Activated naive CD4-positive, alpha-beta T cell treated with anti-CD3 and anti-CD28 coated beads, Interleukin-2, amount 50 U/mL, for 72 hours (primary cell): Measurements from ENCODE around the gene CAMTA1. TPM values are rescaled to one million over a fixed set of nuclear protein-coding genes. Genes with fewer than 3 reads are reported as not detected.
"Not testable (repeated sequence)": the region's sequence is repeated elsewhere in the genome, so short reads cannot be mapped to it uniquely, and the experiment has no call there.

ENCODE experiments used
- ATAC-seq, 2 donors: fragments of 150-1000 bp; cut with Tn5 transposase; 2 replicates each; pipeline ENCODE4 v1.10.0; 2021; ENCODE audit warnings: mild to moderate bottlenecking in 2 of 2, moderate library complexity in 2 of 2
- DNase-seq, 2 donors: peaks; one replicate each; pipeline ENCODE4 v3.0.0; 2021 to 2022; ENCODE audit warnings: low spot score in 2 of 2
- H3K27ac Mint-ChIP-seq, 2 donors: one replicate each; pipeline ENCODE4 v1.8.0; 2022; ENCODE audit warnings: mild to moderate bottlenecking in 2 of 2, mixed read lengths in 2 of 2
- H3K36me3 Mint-ChIP-seq, 2 donors: one replicate each; pipeline ENCODE4 v1.8.0; 2022; ENCODE audit warnings: mixed read lengths in 2 of 2
- H3K9me3 Mint-ChIP-seq, 2 donors: one replicate each; pipeline ENCODE4 v1.8.0; 2022; ENCODE audit warnings: mixed read lengths in 2 of 2
- total RNA-seq, 2 donors: library from RNA; stranded (reverse); gene quantifications; one replicate each; pipeline ENCODE4 v1.2.3, GENCODE V29; 2022

CAMTA1 gene
- total RNA-seq, 2 donors from 2014 or later, result 50.4 to 76.4 TPM

DNA sequence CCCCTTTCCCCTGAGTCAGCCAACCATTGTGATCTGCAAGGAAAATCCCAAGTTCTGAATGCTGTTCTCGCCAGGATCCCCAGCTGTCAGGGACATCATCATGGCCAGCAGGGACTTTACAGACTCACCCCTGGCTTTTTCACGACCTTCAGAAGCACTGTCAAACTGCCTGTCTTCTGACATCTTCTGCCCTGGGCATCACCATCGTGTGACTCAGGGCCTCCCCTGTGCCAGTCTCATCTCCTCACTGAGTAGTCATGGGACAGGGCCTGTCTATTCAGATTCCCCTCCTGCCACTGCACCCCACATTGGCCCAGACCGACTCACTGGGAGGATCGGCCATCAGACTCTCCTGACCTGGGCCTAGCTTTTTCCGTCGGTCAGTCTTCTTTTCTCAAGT is 913.4 kb downstream of the CAMTA1 start:
- ATAC-seq, result peak in 1 of 2 donors; percentile 53
- H3K9me3 Mint-ChIP-seq, result peaks cover 3 to 4% of the 10 kb centered on the region in 2 donors
- DNase-seq, result no peak
- peaks cover 0 to 5% of the 10 kb centered on the region in 2 donors for H3K36me3 Mint-ChIP-seq
- no peak overlapping the region for H3K27ac Mint-ChIP-seq

DNA sequence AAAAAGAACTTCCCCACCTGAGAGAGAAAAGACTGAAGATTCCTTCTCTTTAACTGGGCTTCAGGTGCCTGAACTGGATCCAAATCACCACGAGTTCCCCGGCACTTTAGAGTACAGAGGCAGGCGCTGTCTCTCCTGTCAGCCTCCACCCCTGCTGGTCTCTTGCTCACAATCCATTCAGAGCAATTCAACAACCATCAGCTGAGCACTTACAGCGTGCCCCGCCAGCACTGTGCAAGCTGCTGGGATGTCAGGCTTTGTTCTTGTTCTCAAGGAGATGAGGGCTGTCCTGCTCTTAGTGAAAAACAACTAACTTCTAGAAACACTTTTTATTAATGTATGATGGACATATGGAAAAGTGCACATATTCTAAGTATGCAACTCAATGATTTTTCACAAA is 917.1 kb downstream of the CAMTA1 start:
- ATAC-seq, result no peak
- no peaks in the 10 kb centered on the region for H3K9me3 Mint-ChIP-seq
- H3K27ac Mint-ChIP-seq, result no peak overlapping the region
- no peak for DNase-seq
- peaks cover 0 to 5% of the 10 kb centered on the region in 2 donors for H3K36me3 Mint-ChIP-seq

- H3K9me3 Mint-ChIP-seq, result no peaks in the 10 kb centered on the region
- peaks cover 0 to 5% of the 10 kb centered on the region in 2 donors for H3K36me3 Mint-ChIP-seq
- H3K27ac Mint-ChIP-seq, result no peak overlapping the region
- peak; percentile 3 to 10 for ATAC-seq
- DNase-seq, result no peak
These were observed 918.3 kb downstream of the CAMTA1 start for GRCh38 chr1:7703321-7704213.

DNA sequence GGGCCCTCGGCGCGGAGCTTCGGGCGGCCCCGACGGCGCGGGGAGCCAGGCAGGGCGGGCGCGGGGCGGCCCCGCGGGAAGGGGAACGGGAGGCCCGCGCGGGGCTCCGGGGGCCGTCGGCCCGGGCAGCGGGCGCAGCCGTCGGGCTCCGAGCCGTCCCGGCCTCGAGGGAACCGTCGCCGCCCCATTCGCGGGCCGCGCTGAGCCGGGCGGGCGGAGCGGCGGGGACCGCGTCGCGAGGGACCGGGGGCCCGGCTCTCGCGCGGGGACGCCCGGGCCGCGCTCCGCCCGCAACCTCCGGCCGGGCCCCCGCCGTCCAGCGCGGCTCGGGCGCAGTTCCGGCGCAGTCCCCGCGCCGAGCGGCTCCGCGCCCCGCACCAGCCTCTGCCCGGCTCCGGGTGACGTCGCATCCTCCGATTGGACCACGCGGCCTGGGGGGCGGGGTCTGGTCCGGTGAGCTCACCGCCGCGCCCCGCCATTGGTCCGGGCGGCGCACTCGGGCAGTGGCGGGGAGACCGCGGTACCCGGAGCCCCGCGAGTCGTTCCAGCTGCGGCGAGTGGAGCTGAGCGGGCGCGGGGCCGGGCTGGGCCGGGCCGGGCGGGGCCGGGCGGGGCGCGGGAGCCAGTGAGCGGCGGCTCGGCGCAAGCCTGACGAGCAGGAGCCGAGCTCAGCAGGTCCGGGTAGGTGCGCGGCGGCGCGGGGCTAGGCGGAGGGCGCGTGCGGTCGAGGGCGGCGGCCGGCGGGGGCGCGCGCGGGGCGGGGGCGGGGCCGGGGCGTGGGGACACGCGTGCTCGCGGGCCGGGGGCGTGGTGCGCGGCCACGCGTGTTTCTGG is 919.2 kb downstream of the CAMTA1 start:
- Mint-ChIP-seq H3K27ac (no peak overlapping the region), H3K9me3 (no peaks in the 10 kb centered on the region), H3K36me3 (peaks cover 0 to 5% of the 10 kb centered on the region in 2 donors)
- DNase-seq (peak; percentile 91 to 95), ATAC-seq (peak; percentile 97 to 99)

GRCh38 chr1:7705048-7705907 is 920.0 kb downstream of the CAMTA1 start:
- DNase-seq (no peak), ATAC-seq (no peak)
- Mint-ChIP-seq H3K27ac (no peak overlapping the region), H3K9me3 (no peaks in the 10 kb centered on the region), H3K36me3 (peaks cover 0 to 5% of the 10 kb centered on the region in 2 donors)

GRCh38 chr1:7705908-7706216 is 920.6 kb downstream of the CAMTA1 start:
- no peak for ATAC-seq
- Mint-ChIP-seq H3K27ac (no peak overlapping the region), H3K9me3 (no peaks in the 10 kb centered on the region), H3K36me3 (peaks cover 0 to 5% of the 10 kb centered on the region in 2 donors)
- no peak for DNase-seq

- ATAC-seq (no peak), DNase-seq (no peak)
- peaks cover 0 to 5% of the 10 kb centered on the region in 2 donors for H3K36me3 Mint-ChIP-seq
- no peaks in the 10 kb centered on the region for H3K9me3 Mint-ChIP-seq
- H3K27ac Mint-ChIP-seq, result no peak overlapping the region
These were observed 922.3 kb downstream of the CAMTA1 start for GRCh38 chr1:7707527-7707926.

DNA sequence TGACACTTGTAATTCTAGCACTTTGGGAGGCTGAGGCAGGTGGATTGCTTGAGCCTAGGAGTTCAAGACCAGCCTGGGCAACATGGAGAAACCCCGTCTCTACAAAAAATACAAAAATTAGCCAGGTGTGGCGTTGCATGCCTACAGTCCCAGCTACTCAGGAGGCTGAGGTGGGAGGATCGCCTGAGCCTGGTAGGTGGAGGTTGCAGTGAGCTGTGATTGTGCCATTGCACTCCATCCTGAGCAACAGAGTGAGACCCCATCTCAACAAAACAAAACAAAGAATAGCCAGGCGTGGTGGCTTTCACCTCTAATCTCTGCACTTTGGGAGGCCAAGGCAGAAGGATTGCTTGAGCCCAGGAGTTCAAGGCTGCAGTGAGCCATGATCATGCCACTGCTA is 922.8 kb downstream of the CAMTA1 start:
- DNase-seq, H3K9me3 Mint-ChIP-seq, H3K27ac Mint-ChIP-seq, H3K36me3 Mint-ChIP-seq, ATAC-seq: not testable (repeated sequence)

- Mint-ChIP-seq H3K36me3 (peaks cover 0 to 4% of the 10 kb centered on the region in 2 donors), H3K9me3 (no peaks in the 10 kb centered on the region), H3K27ac (no peak overlapping the region)
- ATAC-seq (no peak), DNase-seq (no peak)
These were observed 925.6 kb downstream of the CAMTA1 start for GRCh38 chr1:7710859-7711258.

DNA sequence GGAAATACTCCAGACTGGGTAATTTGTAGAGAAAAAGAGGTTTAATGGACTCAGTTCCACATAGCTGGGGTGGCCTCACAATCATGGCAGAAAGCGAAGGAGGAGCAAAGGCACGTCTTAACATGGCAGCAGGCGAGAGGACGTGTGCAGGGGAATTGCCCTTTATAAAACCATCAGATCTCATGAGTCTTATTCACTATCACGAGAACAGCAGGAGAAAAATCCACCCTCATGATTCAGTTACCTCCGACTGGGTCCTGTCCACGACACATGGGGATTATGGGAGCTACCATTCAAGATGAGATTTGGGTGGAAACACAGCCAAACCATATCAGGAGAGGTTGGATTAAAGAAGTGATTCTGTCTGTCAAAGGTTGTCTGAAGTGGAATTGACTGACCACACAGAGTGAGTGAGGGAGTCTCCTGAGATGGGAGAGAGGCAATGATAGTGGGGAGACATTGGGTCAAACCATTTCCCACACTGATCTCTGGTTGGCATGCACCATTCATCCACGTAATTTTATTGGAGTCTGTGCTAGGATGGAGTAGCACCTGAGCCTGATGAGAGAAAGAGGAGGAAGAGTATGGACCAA is 927.6 kb downstream of the CAMTA1 start:
- H3K27ac Mint-ChIP-seq, result no peak overlapping the region
- no peaks in the 10 kb centered on the region for H3K9me3 Mint-ChIP-seq
- DNase-seq, result no peak
- no peaks in the 10 kb centered on the region for H3K36me3 Mint-ChIP-seq
- no peak for ATAC-seq

- DNase-seq (no peak), ATAC-seq (no peak)
- no peaks in the 10 kb centered on the region for H3K9me3 Mint-ChIP-seq
- no peaks in the 10 kb centered on the region for H3K36me3 Mint-ChIP-seq
- H3K27ac Mint-ChIP-seq, result no peak overlapping the region
These were observed 931.3 kb downstream of the CAMTA1 start for GRCh38 chr1:7716506-7716905.

DNA sequence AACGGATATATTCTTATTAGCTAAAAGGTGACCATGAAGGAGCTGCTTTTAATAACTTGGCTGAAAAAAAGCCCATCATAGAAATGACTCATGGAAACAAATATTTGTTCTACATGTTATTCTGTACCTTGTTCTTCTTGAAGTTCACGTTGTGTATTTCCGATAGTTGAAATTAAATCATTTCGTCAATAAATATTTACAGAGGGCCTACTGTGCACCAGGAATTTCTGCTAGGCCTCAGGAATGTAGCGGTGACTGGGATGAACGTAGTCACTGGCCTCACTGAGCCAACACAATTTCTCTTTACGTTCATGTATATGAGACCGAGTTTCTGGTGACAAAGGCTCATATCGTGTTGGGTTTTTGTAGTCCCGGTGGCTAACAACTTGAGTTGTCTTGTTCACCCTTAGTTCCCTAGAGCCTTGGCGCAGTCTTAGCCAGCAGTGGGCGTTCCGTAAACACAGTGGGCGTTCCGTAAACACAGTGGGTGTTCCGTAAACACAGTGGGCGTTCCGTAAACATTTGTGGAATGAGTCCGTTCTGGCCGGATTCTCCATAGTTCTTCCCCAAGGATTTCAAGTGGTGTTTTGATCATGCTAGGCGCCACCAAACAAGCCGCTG is 932.6 kb downstream of the CAMTA1 start:
- H3K27ac Mint-ChIP-seq, result no peak overlapping the region
- ATAC-seq (no peak), DNase-seq (no peak)
- H3K36me3 Mint-ChIP-seq, result no peaks in the 10 kb centered on the region
- no peaks in the 10 kb centered on the region for H3K9me3 Mint-ChIP-seq

- Mint-ChIP-seq H3K9me3 (no peaks in the 10 kb centered on the region), H3K27ac (no peak overlapping the region), H3K36me3 (no peaks in the 10 kb centered on the region)
- no peak for ATAC-seq
- DNase-seq, result no peak
These were observed 934.3 kb downstream of the CAMTA1 start for GRCh38 chr1:7719468-7720094.

DNA sequence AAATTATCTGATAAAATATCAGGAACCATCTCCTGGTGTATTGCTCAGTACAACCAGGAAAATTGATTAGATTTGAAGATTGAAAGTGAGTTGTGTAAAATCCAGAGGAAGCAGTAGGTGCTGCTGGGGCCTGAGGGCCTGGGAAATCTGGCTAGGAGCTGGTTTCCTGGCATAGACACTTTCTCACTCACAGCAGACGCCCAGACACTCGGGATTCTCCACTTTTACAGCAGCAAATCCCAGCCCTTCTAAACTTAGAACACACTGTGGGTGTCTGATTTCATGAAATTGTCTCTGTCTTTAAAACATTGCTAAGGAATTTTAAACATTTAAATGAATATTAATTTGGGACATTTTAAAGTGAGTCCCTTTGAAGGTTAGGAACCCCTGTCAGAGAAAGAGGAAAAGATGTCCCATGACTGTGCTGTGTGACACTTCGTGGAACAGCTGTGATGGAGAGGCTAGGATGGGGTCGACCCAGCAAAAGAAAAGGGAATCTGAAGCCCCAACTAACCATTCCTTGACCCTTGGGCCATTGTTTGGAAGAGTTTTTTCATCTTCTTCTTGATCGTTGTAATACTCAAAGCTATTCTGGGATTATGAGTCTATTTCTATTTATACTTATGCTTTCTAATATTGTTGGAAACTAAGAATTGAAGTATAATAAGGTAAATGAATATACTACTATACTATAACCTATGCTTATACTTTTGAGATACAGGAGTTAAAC is 936.9 kb downstream of the CAMTA1 start:
- Mint-ChIP-seq H3K27ac (no peak overlapping the region), H3K9me3 (no peaks in the 10 kb centered on the region), H3K36me3 (no peaks in the 10 kb centered on the region)
- ATAC-seq, result no peak
- no peak for DNase-seq

- Mint-ChIP-seq H3K36me3 (no peaks in the 10 kb centered on the region), H3K27ac (no peak overlapping the region), H3K9me3 (no peaks in the 10 kb centered on the region)
- no peak for ATAC-seq
- DNase-seq, result no peak
These were observed 937.4 kb downstream of the CAMTA1 start for GRCh38 chr1:7722670-7723012.
